SIG-M5 treated with dmso at 0.1 percent for 504 hours (cell line): ENCODE data around the gene CDK18.

Experiments
- DNase-seq: peaks from one replicate; lab custom pipeline; 2025; ENCODE audit not compliant: unreplicated experiment; lab: John Stamatoyannopoulos, UW

Gene CDK18

DNA sequence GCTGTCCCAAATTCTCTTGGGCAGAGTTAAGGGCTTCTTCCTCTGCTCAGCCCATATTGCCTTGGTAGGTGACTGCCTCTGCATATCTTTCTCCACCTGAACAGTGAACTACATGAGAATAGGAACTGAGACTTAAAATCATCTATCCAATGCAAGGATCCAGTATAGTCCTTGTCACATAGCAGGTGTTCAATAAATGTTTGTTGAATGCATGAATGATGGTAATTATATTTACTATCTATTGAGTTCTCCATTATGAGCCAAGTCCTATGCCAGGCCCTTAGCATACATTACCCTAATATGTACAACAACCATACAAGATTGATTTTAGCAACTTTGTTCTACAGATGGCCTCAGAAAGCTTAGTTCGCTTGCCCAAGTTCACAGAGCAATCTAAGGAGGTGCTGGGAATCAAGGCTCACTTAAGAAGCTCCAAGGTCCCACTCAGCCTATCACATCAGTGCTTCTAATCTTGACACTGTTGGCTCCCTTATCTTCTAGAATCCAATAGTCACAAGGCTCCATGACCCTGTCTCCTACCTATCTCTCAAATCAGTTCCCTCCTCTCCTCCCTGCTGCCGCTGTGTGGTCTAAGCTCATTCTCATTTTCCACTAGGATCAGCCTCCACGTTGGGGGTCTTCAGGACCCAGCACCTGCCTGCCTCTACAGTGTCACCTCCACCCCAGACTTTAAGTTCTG lies 2.2 kb upstream of the CDK18 start:
- DNase-seq: no peak

DNA sequence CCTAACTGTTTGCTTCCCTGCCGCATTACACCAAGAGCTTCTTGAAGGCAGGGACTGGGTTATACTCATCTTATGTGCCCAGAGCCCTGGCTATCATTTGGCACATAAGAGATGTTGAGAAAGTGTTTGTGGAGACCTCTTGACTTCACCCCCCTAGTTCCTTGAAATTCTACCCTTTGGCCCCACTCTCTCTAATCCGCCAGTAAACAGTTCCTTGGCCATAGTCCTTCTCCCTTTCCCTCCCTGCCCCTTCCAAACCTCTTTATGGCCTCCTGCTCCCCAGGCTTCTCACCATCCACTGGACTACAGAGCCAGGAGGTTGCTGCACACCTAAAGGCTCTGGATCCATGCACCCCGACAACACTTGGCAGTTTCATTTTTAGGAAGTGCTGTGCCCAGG lies 1.5 kb upstream of the CDK18 start:
- no peak for DNase-seq

DNA sequence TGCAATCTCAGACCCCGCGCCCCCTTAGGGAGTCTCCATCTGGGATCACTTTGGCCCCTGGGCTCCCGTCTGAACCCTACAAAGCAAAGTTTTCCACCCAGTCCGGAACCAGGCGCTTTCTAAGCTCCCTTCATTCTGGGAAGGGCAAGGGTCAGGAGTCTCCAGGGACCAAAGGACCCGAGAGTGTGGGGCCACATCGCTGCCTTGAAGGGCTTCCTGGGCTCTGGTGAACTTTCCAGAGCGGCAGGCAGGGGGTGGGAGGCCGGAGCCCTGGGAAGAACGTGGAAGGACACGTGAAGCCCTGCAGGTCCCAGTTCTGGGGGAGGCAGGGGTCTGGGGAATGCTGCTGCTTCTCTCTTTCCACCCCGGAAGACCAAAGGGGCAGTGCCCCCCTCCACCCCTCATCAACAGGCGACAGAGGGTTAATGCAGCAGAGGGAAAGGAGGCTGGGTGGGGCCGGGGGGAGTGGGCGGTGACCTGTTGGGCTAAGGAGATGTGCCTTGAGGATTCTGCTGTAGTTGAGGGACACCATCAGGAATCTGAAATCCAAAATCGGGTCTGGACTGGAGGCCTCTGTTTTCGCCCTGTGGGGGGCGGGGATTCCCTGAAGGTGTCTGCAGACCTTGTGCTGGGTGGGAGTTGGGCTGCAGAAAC lies 734 bp downstream of the CDK18 start:
- no peak for DNase-seq

DNA sequence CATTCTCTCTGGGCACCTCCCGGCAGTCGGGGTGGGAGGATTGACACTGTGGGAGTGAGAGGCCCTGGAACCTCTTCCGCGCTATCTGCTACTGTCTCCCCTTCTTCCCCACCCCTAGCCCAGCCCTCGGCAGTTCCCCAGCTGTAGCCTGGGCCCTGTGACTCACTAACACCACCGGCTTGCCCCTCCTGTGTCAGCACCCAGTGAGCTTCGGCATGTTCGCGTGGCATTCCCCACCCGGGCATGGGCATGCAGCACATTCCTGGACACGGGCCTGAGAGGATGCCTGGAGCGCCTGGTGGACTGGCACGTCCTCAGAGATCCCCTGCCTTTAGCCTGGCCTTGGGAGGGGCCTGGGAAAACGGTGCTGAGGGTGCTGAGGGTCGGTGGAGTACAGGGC lies 1.3 kb downstream of the CDK18 start:
- no peak for DNase-seq

DNA sequence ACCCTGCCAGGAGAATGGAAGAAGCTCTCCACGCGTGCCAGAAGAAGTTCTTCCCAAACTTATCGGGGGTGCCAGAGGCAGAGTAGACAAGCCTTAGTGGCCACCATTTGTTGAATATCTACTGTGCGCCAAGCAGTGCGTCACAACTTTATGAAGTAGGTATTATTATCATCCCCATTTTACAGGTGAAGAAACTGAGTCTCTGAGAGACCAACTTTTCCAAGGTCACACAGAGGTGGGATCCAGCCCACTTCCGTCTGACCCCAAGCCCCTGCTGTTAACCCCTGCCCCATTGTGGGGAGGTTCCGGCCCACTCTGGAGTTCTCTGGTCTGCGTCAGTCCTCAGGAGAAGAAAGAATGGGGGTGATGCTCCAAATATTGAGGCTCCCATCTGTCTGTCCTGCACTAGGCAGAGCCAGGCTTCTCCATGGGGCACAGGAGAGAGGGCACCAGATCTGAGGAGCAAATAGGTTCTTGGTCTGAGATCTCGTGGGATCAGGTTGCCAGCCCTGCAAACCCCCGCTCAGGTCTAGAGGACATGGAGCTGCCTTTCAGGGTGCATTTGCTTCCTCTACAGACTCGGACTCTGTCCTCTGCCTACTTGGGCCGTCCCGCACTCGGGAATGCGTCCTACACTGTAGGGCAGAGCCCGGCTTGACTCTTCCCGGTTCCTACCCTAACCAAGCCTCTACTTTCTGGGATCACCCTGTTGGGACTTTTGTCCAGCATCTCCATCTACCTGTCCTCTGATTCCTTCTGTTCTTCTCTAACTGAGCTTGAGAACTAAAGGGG lies 2.1 kb downstream of the CDK18 start:
- DNase-seq: no peak

DNA sequence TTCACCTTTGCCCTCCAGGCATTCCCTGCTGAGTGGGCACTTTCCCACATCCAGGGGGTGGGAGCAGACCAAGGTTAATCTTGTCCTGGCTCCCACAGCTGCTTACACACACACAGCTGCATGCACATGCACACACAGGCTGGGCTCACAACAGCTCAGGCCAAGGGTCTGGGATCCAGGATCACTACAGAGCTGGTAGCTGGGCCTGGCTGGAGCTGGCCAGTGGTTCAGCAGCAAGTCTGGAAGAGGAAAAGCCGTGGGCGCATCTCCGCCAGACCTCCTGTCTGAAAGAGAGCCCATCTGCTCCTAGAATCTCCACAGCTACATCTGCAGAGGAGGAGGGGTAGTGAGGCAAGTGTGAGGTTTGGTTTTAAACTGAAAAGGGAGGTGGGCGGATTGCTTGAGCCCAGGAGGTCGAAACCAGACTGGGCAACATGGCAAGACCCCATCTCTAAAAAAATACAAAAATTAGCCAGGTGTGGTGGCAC lies 3.8 kb downstream of the CDK18 start:
- no peak for DNase-seq

DNA sequence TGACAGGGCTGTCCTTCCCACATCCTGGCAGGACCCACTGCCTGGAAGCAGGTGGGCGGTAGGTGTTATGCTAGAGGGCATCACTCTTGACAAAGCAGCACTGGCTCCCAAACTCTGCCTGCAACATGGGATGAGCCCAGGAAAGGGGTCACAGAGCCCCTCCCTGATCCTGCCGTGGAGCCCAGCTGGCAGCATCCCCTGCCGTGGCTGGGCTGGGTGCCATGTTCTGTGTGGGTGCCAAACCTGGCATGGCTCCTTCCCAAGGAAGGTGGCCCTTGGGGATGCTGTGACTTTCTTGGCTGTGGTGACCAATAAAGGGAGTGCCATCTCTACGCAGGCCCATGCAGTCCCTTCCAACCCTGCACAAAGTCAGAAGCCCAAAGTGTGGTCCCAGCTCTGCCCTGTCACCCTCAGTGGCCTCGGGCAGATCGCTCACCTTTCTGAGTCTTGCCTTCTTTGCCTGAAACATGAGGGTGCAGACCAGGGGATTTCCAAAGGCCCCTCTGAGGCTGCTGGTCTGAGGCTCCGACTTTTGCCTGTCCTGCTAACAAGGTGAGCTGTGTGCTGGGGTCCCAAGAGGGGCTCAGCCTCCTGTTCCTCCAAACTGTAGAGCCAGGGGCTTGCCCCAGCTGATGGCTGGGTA lies 6.0 kb downstream of the CDK18 start:
- DNase-seq: no peak

DNA sequence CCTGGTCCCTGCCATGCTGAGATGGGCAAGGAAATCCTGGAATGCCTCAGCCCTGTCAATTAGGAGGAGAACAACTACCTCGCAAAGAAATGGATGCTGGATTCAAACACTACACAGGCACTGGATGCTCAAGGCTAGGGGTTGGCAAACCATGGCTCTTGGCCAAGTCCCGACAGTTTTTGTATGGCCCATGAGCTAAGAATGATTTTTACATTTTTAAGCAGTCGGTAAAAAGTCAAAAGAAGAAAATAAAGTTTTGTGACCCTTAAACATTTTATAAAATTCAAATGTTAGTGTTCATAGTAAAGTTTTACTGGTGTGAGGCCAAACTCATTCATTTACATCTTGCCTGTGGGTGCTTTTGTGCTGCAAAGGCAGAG lies 6.5 kb downstream of the CDK18 start:
- DNase-seq: no peak

DNA sequence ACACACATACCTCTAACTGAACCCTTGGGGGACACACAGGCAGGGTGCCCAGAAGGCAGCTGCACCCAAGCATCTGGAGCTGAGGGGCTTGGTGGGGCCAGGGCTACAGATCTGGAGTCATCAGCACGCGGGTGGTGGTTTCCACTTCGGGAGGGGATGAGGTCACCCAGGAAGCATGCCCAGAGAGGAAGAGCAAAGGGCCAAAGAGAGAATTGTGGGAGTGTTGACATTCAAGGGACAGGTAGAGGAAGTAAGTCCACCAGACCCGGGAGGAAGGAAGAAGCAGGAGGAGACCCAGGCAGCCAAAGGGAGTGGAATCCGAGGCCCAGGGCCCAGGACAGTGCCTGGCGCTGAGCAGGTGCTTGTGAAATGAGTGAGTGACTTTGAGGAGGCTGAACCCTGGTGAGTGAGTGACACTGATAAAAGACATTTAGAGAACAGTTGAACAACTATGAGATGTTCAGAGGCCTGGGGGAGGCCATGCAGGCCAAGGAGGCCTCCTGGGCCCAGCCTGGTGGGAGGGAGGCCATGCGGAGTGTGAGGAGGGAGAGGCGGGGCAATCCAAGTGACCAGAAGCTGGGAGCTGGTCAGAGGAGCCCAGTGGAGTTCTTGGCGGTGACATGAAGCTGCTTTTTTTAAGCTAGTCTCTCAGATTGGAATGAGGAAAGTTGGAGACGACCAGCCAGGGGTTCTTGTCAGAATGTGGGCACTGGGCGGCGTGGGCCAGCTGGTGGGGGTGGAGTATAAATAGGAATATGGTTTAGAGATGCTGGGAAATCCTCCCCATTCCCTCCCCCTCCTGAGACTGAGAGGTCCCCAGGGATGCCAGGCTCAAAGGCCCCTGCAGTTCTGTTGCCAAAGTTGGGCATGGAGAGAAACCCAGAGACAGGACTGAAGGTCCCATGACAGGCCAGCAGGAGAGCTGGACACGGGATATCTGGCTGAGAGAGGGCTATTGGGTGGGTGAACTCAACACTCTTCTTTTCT lies 7.9 kb downstream of the CDK18 start:
- DNase-seq: no peak

DNA sequence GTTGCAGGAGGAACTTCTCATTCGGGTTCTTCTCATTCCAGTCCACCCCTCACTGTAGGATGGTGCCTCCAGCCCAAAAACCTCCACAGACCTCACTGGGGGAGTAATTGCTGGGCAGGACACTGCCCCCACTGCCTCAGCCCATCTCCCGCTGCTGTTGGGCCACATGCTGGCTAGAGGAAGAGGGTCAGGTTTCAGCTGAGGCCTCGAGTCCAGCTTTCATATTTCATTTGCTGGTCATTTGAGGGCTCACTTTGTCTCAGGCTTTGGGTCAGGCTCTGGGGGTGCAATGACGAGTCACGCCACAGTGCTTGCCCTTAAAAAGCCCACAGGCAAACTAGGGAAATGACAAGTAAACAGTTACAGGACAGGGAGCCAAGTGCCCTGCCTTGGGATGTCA lies 9.3 kb downstream of the CDK18 start:
- no peak for DNase-seq

DNA sequence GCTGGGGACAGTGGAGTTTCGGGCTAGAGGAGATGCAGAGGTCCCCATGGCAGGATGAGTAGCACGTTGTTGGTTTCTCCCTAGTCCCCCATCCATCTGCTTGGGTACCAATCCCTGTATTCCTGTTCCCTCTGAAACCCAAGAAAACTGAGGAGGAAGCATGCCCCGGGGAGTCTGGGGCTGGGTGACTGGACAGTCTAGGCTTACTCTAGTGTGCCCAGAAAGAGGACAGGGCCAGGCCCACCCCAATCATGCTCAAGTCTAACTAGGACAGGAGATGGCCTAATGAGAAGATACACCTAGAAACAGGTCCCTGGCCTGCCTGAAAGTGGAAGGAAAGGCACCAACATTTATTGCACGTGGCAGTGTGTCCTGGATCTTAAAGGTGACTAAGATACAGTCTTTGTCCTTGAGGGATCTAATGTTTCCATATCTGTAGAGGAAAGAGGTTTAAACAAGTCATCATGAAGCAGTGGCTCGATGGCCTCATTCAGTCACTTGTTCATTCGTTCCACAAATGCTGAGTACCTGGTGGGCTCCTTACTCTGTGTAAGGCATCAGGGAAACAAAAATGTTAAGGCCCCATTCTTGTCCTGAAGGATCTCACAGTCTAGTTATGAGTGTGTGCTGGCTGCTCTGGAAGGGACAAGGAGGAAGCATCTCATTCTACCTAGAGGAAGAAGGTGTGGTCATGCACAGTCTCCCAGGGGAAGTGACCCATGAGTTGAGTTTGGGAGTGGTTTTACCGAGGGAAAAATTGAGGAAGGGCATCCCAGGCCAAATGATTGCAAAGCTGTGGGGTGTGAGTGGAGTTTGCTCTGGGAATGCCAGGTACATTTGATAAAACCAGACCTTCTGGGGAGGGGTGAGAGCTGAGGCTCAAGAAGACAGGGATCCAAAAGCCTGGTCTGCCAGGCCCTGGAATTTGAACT lies 10.0 kb downstream of the CDK18 start:
- DNase-seq: no peak

DNA sequence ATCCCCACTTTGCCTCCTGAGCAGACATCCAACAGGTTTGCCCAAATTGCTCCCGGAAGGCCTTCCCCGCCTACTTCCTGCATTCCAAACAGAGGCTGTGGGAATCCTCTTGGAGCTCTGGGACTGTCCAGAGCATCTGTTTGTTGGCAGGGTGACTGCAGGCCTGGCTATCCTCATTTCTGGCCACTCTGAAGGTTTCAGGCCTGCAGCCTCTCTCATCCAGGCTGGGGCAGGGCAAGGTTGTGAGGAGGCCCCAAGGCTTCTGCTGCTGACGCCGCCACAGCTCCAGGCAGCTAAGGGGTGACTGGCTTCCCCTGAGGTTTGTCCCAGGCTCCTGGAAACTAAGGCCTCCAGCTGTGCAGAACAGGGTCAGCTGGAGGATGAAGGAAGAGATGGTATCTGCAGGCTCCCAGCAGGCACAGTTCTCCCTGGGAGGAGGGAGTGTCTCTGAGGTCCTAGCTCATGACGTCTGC lies 11.3 kb downstream of the CDK18 start:
- DNase-seq: no peak

DNA sequence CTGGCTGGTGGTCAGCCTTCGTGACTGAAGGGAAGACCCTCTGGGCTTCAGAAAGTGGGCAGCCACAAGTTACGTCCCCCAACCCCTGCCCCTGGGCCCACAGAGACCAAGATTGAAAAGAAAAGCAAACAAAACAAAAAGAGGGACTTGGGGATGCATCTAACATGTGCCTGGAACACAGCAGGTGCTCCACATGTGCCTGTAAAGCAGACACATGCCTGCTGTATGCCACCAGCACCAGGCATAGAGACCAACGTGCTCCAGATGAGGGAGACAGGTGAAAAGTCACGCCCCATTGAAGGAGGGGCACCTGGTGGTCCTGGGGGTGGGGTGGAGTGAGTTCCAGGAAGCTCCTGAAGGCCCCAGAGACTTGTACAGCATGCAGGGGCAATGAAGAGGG lies 11.9 kb downstream of the CDK18 start:
- DNase-seq: no peak

DNA sequence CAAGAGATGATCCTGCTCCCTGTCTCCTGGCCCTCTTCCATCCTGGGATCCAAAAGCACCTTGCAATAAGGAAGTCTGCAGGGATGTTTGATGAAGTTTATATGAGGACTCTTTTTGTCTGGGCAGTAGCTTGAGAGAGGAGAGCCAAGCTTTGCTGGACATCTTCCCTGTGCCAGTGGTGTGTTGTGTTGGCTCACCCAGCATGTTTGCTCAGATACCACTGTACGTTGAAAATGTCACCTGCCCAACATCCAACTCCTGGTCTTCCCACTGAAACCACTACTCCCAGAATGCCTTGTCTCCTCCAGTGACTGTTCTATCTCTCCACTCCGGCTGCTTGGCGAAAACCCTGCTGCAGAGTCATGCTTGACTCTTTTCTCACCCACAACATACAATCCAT lies 12.8 kb downstream of the CDK18 start:
- DNase-seq: no peak

DNA sequence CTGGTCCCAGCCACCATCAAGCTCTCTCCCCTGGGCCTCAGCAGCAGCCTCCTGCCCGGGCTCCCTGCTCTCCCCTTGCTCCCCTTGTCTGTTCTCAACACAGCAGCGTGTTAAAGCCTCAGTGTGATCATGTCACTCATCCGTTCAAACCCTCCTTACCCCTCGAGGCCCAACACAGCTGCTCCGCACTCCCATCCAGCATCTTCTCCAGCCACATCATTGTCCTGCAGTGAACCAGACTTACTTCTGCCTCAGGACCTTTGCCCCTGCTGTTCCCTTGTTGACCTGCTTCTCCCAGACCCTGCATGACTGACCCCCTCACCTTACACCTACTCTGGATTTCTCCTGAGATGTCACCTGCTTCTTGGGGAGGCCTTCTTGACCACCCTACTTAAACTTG lies 13.3 kb downstream of the CDK18 start:
- DNase-seq: no peak

DNA sequence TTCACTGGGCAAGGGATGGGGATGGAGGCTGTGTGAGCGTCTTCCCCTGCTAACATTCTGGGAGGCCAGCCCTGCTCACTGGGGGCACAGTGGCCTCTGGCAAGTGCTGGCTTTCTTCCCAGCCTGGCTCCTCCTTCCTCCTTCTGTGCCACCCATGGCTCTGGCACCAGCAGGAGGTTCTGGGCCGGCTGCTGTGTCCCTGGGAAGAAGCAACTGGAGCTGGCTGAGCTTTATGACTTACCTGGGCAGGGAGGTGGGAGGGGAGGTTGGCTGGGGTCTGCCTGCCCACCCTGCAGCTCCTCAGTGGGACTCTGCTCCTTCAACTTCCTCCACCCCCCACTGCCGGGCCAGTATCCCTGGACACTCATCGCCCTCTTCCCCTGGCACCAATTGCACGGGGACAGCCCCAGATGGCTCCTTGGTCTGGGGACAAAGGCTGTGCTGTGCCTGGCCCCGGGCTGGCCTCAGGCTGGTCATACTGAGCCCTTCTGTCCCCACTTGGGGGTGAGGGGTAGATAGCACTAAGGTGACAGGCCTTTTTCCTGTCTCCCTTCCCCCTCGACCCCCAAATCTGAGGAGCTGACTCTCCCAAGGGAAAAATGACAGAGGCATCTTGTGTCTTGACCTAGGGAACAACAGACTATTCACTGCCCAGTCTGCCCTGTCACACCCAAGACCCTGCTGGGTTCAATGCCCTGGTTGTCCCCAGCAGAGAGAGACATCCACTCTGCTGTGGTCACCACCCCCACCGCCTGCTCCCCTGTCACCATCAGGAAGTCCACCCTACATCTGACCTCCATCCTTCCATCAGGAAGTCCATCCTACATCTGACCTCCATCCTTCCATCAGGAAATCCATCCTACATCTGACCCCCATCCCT lies 14.4 kb downstream of the CDK18 start:
- DNase-seq: no peak

DNA sequence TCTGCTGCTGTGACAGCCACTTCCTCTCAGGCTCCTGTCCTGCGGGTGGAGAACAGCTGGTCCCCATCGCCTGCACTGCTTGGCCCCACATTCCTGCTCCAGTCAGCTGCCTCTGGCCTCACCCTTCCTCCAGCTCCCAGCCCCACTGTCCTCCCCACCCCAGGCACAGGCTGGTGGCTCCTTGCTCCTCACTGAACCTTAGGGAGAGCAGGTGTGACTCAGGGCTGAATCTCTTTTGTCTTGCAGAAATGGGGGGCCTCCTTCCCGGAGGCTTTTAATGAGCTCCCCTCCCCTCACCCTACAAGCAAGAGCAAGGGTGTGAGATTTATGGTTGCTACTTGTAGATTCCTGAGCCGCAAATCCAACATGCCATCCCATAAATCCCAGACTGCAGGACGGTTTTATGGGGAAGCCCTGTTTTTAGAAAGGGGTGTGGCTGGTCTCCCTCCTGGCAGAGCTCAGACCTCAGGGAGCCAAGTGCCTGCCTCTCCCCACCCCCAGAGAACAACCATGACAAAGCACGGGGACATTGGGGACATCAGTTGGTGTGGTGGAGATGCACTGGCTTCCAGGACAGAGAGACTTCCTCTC lies 15.2 kb downstream of the CDK18 start:
- no peak for DNase-seq

DNA sequence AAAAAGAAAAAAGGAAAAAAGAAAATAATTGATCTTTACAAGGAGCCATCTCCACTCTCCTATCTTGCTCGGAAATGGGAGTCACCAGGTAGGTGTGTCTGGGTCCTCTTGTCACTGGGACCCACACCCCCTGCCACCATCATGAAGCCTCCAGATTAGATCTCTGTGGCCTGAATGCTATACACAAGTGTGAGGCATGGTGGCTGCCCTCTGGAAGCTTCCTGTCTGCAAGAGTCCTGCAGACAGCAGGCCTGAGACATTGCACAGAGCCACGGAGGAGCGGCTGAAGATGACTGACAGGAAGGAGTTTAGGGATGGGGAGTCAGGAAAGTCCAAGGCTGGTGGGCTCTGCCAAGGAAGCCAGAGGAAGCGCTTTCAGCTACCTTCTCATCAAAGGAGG lies 16.2 kb downstream of the CDK18 start:
- no peak for DNase-seq
